ENCODE results near the gene S100A6.

The S100A6 gene

GRCh38 chr1:153534226-153534924 is 1.4 kb downstream of the S100A6 start:
- Histone ChIP-seq H3K4me1 (ENCODE audit: control insufficient read depth, insufficient read depth, low read depth, low read length) (peaks cover 36% of the 10 kb centered on the region), H3K27ac (ENCODE audit: low read length, poor library complexity, severe bottlenecking) (peak overlapping the region; percentile 98), H3K27me3 (ENCODE audit: control insufficient read depth in 1 of 2, insufficient read depth in 1 of 2, low read length in 2 of 2) (no peaks in the 10 kb centered on the region), H3K9me3 (ENCODE audit: control insufficient read depth, low read length) (no peaks in the 10 kb centered on the region), H2BK5ac (ENCODE audit: low read depth, low read length, poor library complexity, severe bottlenecking) (peak overlapping the region; percentile 66), H2BK120ac (ENCODE audit: low read depth, low read length) (peak overlapping the region; percentile 62), H4K91ac (ENCODE audit: low read length) (peak overlapping the region; percentile 92), H3K4ac (ENCODE audit: low read depth in 1 of 2, low read length in 2 of 2) (peak overlapping the region; percentile 48 to 65), H3K23ac (ENCODE audit: low read length in 2 of 2) (peak overlapping the region in 1 of 2 experiments; percentile 37), H3K18ac (ENCODE audit: low read depth in 1 of 2, low read length in 2 of 2) (peak overlapping the region; percentile 81 to 82), H3K9ac (ENCODE audit: low read length) (peak overlapping the region; percentile 98), H2AK5ac (ENCODE audit: low read length, severe bottlenecking) (peak overlapping the region; percentile 98), H2BK12ac (ENCODE audit: low read length in 2 of 2) (peak overlapping the region; percentile 63 to 94), H3K4me3 (ENCODE audit: insufficient read depth in 1 of 2, low read depth in 1 of 2, low read length in 2 of 2) (peak overlapping the region; percentile 68 to 97), H4K8ac (ENCODE audit: low read length) (peak overlapping the region; percentile 59), H2AFZ (ENCODE audit: low read depth, low read length) (no peak overlapping the region), H2BK15ac (ENCODE audit: low read depth, poor library complexity, severe bottlenecking) (peak overlapping the region; percentile 26), H3K4me2 (ENCODE audit: low read length, poor library complexity, severe bottlenecking) (peak overlapping the region; percentile 77), H3K79me1 (replicated peaks; ENCODE audit: low read length, poor library complexity, severe bottlenecking) (peaks cover 2% of the 10 kb centered on the region), H3K36me3 (ENCODE audit: control insufficient read depth in 1 of 2, insufficient read depth in 2 of 2, low read depth in 1 of 2, low read length in 2 of 2) (peaks cover 8 to 13% of the 10 kb centered on the region in 2 experiments), H3K14ac (ENCODE audit: low read length in 2 of 2) (peak overlapping the region in 1 of 2 experiments; percentile 26)
- peak; percentile 46 for DNase-seq
- WGBS: 65% methylated on average over 7 of the region's 7 CpGs

- H4K8ac ChIP-seq (ENCODE audit: low read length): peak overlapping the region; percentile 94
- peak overlapping the region; percentile 88 for H2BK5ac ChIP-seq (ENCODE audit: low read depth, low read length, poor library complexity, severe bottlenecking)
Measured at GRCh38 chr1:153533689-153534201, 2.0 kb downstream of the S100A6 start.

GRCh38 chr1:153532769-153533599 is 2.8 kb downstream of the S100A6 start:
- 21% methylated on average over 27 of the region's 34 CpGs for WGBS
- peak overlapping the region; percentile 63 for H4K91ac ChIP-seq (ENCODE audit: low read length)
- H2BK12ac ChIP-seq (ENCODE audit: low read length in 2 of 2): peak overlapping the region; percentile 46 to 71
- H2BK120ac ChIP-seq (ENCODE audit: low read depth, low read length): peak overlapping the region; percentile 77
- peak overlapping the region; percentile 70 to 97 for H3K4ac ChIP-seq (ENCODE audit: low read depth in 1 of 2, low read length in 2 of 2)
- H2AFZ ChIP-seq (ENCODE audit: low read depth, low read length): peak overlapping the region; percentile 56
- peak overlapping the region in 1 of 2 experiments; percentile 73 for H3K14ac ChIP-seq (ENCODE audit: low read length in 2 of 2)
- H3K27ac ChIP-seq (ENCODE audit: low read length, poor library complexity, severe bottlenecking): peak overlapping the region; percentile 98
- H3K79me1 ChIP-seq (replicated peaks; ENCODE audit: low read length, poor library complexity, severe bottlenecking): peaks cover 2% of the 10 kb centered on the region
- peaks cover 8 to 13% of the 10 kb centered on the region in 2 experiments for H3K36me3 ChIP-seq (ENCODE audit: control insufficient read depth in 1 of 2, insufficient read depth in 2 of 2, low read depth in 1 of 2, low read length in 2 of 2)
- H3K9ac ChIP-seq (ENCODE audit: low read length): peak overlapping the region; percentile 98
- H3K27me3 ChIP-seq (ENCODE audit: control insufficient read depth in 1 of 2, insufficient read depth in 1 of 2, low read length in 2 of 2): no peaks in the 10 kb centered on the region
- H3K9me3 ChIP-seq (ENCODE audit: control insufficient read depth, low read length): no peaks in the 10 kb centered on the region
- H3K18ac ChIP-seq (ENCODE audit: low read depth in 1 of 2, low read length in 2 of 2): peak overlapping the region; percentile 81 to 92
- H3K4me2 ChIP-seq (ENCODE audit: low read length, poor library complexity, severe bottlenecking): peak overlapping the region; percentile 77
- H4K8ac ChIP-seq (ENCODE audit: low read length): peak overlapping the region; percentile 94
- H3K4me3 ChIP-seq (ENCODE audit: insufficient read depth in 1 of 2, low read depth in 1 of 2, low read length in 2 of 2): peak overlapping the region in 1 of 2 experiments; percentile 97
- no peak overlapping the region for H3K23ac ChIP-seq (ENCODE audit: low read length in 2 of 2)
- peak; percentile 89 for DNase-seq
- H2AK5ac ChIP-seq (ENCODE audit: low read length, severe bottlenecking): peak overlapping the region; percentile 95
- H3K4me1 ChIP-seq (ENCODE audit: control insufficient read depth, insufficient read depth, low read depth, low read length): peaks cover 31% of the 10 kb centered on the region
- H2BK15ac ChIP-seq (ENCODE audit: low read depth, poor library complexity, severe bottlenecking): no peak overlapping the region
- H2BK5ac ChIP-seq (ENCODE audit: low read depth, low read length, poor library complexity, severe bottlenecking): peak overlapping the region; percentile 88

More at GRCh38 chr1:153533689-153534201, 2.0 kb downstream of the S100A6 start:
- Histone ChIP-seq H2BK12ac (ENCODE audit: low read length in 2 of 2) (peak overlapping the region; percentile 71 to 94), H3K18ac (ENCODE audit: low read depth in 1 of 2, low read length in 2 of 2) (peak overlapping the region; percentile 81 to 92), H3K9me3 (ENCODE audit: control insufficient read depth, low read length) (no peaks in the 10 kb centered on the region), H3K4me3 (ENCODE audit: insufficient read depth in 1 of 2, low read depth in 1 of 2, low read length in 2 of 2) (peak overlapping the region; percentile 9 to 97), H4K91ac (ENCODE audit: low read length) (peak overlapping the region; percentile 92), H3K9ac (ENCODE audit: low read length) (peak overlapping the region; percentile 98), H3K14ac (ENCODE audit: low read length in 2 of 2) (peak overlapping the region in 1 of 2 experiments; percentile 73), H2BK15ac (ENCODE audit: low read depth, poor library complexity, severe bottlenecking) (peak overlapping the region; percentile 26), H3K79me1 (replicated peaks; ENCODE audit: low read length, poor library complexity, severe bottlenecking) (peaks cover 2% of the 10 kb centered on the region), H3K27ac (ENCODE audit: low read length, poor library complexity, severe bottlenecking) (peak overlapping the region; percentile 98), H3K27me3 (ENCODE audit: control insufficient read depth in 1 of 2, insufficient read depth in 1 of 2, low read length in 2 of 2) (no peaks in the 10 kb centered on the region), H3K4me1 (ENCODE audit: control insufficient read depth, insufficient read depth, low read depth, low read length) (peaks cover 34% of the 10 kb centered on the region), H3K4me2 (ENCODE audit: low read length, poor library complexity, severe bottlenecking) (peak overlapping the region; percentile 77), H3K23ac (ENCODE audit: low read length in 2 of 2) (peak overlapping the region in 1 of 2 experiments; percentile 53), H2AFZ (ENCODE audit: low read depth, low read length) (no peak overlapping the region), H2BK120ac (ENCODE audit: low read depth, low read length) (peak overlapping the region; percentile 77), H2AK5ac (ENCODE audit: low read length, severe bottlenecking) (peak overlapping the region; percentile 98), H3K36me3 (ENCODE audit: control insufficient read depth in 1 of 2, insufficient read depth in 2 of 2, low read depth in 1 of 2, low read length in 2 of 2) (peaks cover 8 to 13% of the 10 kb centered on the region in 2 experiments), H3K4ac (ENCODE audit: low read depth in 1 of 2, low read length in 2 of 2) (peak overlapping the region; percentile 57 to 97)
- WGBS: 15% methylated on average over 10 of the region's 13 CpGs
- DNase-seq: peak; percentile 94

All from mesenchymal stem cell (in vitro differentiated cells and primary cell).